GM18861 (cell line): ENCODE data around the gene CA14.
"Not testable (repeated sequence)": the region's sequence is repeated elsewhere in the genome, so short reads cannot be mapped to it uniquely, and the experiment has no call there.

Source experiments
- ATAC-seq: cut with Tn5 transposase; IDR thresholded peaks from one replicate; pipeline ENCODE4 v1.9.1; 2021; ENCODE audit not compliant: unreplicated experiment

Gene CA14

GRCh38 chr1:150280138-150280707 is 22.6 kb downstream of the CA14 start:
- no peak for ATAC-seq

- ATAC-seq, result no peak
These were observed 23.7 kb downstream of the CA14 start for GRCh38 chr1:150281221-150281757.

GRCh38 chr1:150281758-150282557 is 24.4 kb downstream of the CA14 start, which contains the start of gene CIART:
CIART (plus strand) TSS chr1:150282554; CDS start chr1:150283268, 714 bp downstream.
- ATAC-seq, result peak; percentile 72

- ATAC-seq, result no peak
These were observed 25.0 kb downstream of the CA14 start for GRCh38 chr1:150282558-150282958.

- ATAC-seq, result no peak
These were observed 25.7 kb downstream of the CA14 start for GRCh38 chr1:150283260-150283659.

GRCh38 chr1:150288382-150288781 is 30.8 kb downstream of the CA14 start:
- ATAC-seq, result no peak

- no peak for ATAC-seq
These were observed 31.2 kb downstream of the CA14 start for GRCh38 chr1:150288822-150289221.

- ATAC-seq, result peak; percentile 95
These were observed 36.1 kb downstream of the CA14 start, which contains the start of gene MRPS21 for GRCh38 chr1:150293433-150294253. MRPS21 (plus strand) TSS chr1:150293861; CDS start chr1:150294367, 506 bp downstream.

- ATAC-seq, result no peak
These were observed 37.9 kb downstream of the CA14 start for GRCh38 chr1:150295476-150295875.

- no peak for ATAC-seq
These were observed 42.1 kb downstream of the CA14 start for GRCh38 chr1:150299716-150300115.

GRCh38 chr1:150302338-150302737 is 44.8 kb downstream of the CA14 start:
- ATAC-seq, result no peak

GRCh38 chr1:150302902-150303301 is 45.3 kb downstream of the CA14 start:
- no peak for ATAC-seq

- ATAC-seq, result not testable (repeated sequence)
These were observed 51.0 kb downstream of the CA14 start for GRCh38 chr1:150308585-150308984.

- ATAC-seq, result no peak
These were observed 52.4 kb downstream of the CA14 start for GRCh38 chr1:150309758-150310508.

- ATAC-seq, result no peak
These were observed 54.2 kb downstream of the CA14 start for GRCh38 chr1:150311762-150312161.
